GM20000 (cell line): Measurements from ENCODE around the gene SLC9A4.

Source experiments
- DNase-seq: peaks from one replicate; pipeline ENCODE4 v3.0.0; 2012; ENCODE audit warnings: low spot score
- CTCF ChIP-seq: IDR thresholded peaks from 2 replicates; pipeline ENCODE4 v1.5.1; 2012; ENCODE audit warnings: mild to moderate bottlenecking, control low read depth; ENCODE audit errors: extremely low read depth, missing control alignments

The SLC9A4 gene

DNA sequence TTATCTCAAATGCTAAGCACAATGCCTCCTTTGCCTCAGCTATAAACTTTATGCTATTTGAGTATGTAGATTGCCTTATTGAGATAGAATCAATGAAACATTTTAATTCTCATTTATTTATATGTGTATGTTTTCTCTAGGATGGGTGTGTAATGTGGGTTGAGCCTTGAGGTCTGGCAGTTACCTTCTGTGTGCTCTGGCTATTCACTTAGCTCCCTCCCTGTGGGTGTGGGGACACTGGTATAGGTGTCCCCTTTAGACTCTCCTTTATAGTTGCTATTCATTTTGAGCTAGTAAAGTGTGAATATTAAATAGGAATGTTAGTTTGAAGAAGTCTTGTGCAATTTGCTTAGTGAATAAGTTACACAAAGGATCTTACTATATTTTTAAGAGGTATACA, 1.8 kb downstream of the SLC9A4 start:
- no peak for DNase-seq
- no peak for TF ChIP-seq CTCF

- DNase-seq: no peak
- TF ChIP-seq CTCF: no peak
Measured at GRCh38 chr2:102478686-102479470, 5.9 kb downstream of the SLC9A4 start.

- no peak for TF ChIP-seq CTCF
- no peak for DNase-seq
Measured at GRCh38 chr2:102480285-102481195, 7.5 kb downstream of the SLC9A4 start.

DNA sequence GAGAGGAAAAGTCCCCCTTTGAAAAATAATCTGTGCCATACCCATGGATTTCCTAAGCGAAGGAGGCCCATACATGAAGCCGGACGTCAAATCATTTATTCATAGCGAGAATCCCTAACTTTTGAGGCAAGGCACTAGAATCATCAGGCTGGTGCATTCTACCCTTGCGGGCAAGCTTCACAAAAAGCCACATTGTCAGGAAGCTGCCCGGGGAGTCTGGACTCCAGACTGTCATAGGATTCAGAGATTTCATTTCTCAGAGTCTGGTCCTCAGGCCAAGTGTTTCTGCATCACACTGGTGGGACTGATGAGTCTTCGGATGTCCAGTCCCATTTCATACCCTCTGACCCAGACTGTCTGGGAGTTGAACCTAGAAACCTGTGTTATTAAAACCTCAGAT, 8.9 kb downstream of the SLC9A4 start:
- no peak for TF ChIP-seq CTCF
- DNase-seq: no peak

DNA sequence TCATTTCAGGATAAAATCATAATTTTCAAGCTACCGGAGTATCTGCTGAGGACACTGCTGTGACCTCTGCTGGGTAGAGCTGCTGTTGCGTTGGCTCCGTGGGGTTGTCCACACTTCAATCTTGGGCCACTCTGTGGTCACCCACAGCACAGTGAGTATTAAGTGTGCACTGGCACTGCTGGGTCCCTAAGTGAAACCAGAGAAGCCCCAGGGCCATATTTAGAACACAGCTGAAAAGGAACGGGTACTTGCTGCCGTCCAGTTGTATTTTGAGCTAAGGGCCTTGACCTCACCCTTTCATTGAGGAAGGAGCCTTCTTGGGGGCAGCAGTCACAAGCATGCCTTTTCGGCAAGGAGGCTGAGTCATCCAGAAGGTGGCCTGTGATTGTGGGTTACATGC, 10.1 kb downstream of the SLC9A4 start:
- TF ChIP-seq CTCF: no peak
- DNase-seq: no peak

DNA sequence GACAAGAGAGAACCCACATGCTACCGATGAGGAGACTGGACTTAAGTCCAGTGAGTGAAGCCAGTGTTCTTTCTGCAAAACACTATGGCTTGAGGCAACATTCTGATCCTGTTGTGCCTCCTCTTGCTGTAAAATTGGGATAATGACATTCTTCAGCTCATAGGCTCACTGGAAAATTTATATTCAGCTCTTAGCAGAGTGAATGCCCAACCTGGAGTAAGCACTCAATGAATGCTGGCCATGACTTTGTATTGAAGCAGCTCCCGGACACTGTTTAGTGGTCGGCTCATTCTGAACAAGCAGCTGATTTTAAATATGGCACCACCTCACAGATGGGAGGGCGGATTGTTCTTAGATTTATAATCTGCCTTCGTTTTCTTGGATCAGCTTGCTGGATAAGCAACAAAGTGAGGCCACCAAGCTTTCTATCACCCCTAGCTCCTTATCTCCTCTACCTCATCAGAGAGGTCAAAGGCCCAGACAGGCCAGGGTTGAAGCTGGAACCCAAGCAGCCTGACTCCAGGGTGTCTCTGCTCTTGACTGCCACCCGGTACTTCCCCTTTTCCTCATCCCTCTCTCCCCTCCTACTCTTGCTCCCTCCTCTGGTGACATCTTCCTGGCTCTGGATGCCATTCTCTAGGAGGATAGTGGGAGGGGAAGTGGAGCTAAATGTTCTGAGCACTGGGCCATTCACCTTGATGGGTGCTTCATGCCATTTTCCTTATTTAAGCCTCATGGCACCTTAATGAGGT, 11.5 kb downstream of the SLC9A4 start:
- no peak for TF ChIP-seq CTCF
- DNase-seq: no peak
